Measurements from ENCODE around the gene GAL3ST2.
A peak's percentile ranks its signal among the peaks of the same experiment; 100 is the strongest.
"Not testable (repeated sequence)": the region's sequence is repeated elsewhere in the genome, so short reads cannot be mapped to it uniquely, and the experiment has no call there.

The GAL3ST2 gene

GRCh38 chr2:241776336-241777169, at the start of gene GAL3ST2:
TSS of gene GAL3ST2 (plus strand) at chr2:241776822. CDS start at chr2:241776956, 134 bp downstream.
- no peak for DNase-seq

- DNase-seq, result no peak
These were observed 48.6 kb upstream of the GAL3ST2 start for GRCh38 chr2:241728000-241728399.

- DNase-seq, result no peak
These were observed 48.0 kb upstream of the GAL3ST2 start for GRCh38 chr2:241728627-241729026.

GRCh38 chr2:241729868-241730267, 46.8 kb upstream of the GAL3ST2 start:
- DNase-seq, result no peak

GRCh38 chr2:241730671-241731293, 45.8 kb upstream of the GAL3ST2 start:
- no peak for DNase-seq

- peak in 1 of 2 experiments; percentile 15 for DNase-seq
These were observed 44.0 kb upstream of the GAL3ST2 start for GRCh38 chr2:241732513-241733186.

- DNase-seq, result no peak
These were observed 43.0 kb upstream of the GAL3ST2 start for GRCh38 chr2:241733391-241734207.

- DNase-seq, result no peak
These were observed 42.5 kb upstream of the GAL3ST2 start for GRCh38 chr2:241734208-241734466.

- DNase-seq, result peak in 1 of 2 experiments; percentile 35
These were observed 42.0 kb upstream of the GAL3ST2 start, which contains the start of gene D2HGDH for GRCh38 chr2:241734467-241735208. TSS of gene D2HGDH (plus strand) at chr2:241734630. CDS start at chr2:241735225, 595 bp downstream.

- no peak for DNase-seq
These were observed 40.5 kb upstream of the GAL3ST2 start for GRCh38 chr2:241736111-241736510.

GRCh38 chr2:241738040-241738686, 38.5 kb upstream of the GAL3ST2 start:
- DNase-seq, result no peak

GRCh38 chr2:241739177-241739576, 37.4 kb upstream of the GAL3ST2 start:
- no peak for DNase-seq

- no peak for DNase-seq
These were observed 37.0 kb upstream of the GAL3ST2 start for GRCh38 chr2:241739651-241740050.

- no peak for DNase-seq
These were observed 35.6 kb upstream of the GAL3ST2 start for GRCh38 chr2:241741016-241741415.

GRCh38 chr2:241742320-241742939, 34.2 kb upstream of the GAL3ST2 start:
- no peak for DNase-seq

- not testable (repeated sequence) for DNase-seq
These were observed 33.6 kb upstream of the GAL3ST2 start for GRCh38 chr2:241743008-241743407.

- DNase-seq, result no peak
These were observed 33.0 kb upstream of the GAL3ST2 start for GRCh38 chr2:241743620-241744019.

GRCh38 chr2:241744028-241744754, 32.4 kb upstream of the GAL3ST2 start:
- no peak for DNase-seq

- DNase-seq, result no peak
These were observed 31.3 kb upstream of the GAL3ST2 start for GRCh38 chr2:241745276-241745675.

GRCh38 chr2:241746084-241746483, 30.5 kb upstream of the GAL3ST2 start:
- DNase-seq, result no peak

Measured in cerebellar nuclear complex (tissue), 1 donor.